H1 (cell line): ENCODE data around the gene TMEM272. TPM values are rescaled to one million over a fixed set of nuclear protein-coding genes. Genes with fewer than 3 reads are reported as not detected.

Source experiments
- ATF2 ChIP-seq: IDR thresholded peaks from 2 replicates; pipeline ENCODE4 v1.6.1; 2012; ENCODE audit warnings: low read length, inconsistent platforms
- POLR2AphosphoS5 ChIP-seq: IDR thresholded peaks from 2 replicates; pipeline ENCODE4 v1.6.1; 2011; ENCODE audit warnings: low read depth, low read length
- TAF1 ChIP-seq: IDR thresholded peaks from 2 replicates; pipeline ENCODE4 v1.6.1; 2011; ENCODE audit warnings: mild to moderate bottlenecking, low read depth, low read length
- polyA plus RNA-seq, 7 experiments: library from polyadenylated mRNA; depleted of rRNA in 3 of 7; stranded (reverse) in 5 of 7; unstranded in 2 of 7; fragments of >200 nt in 5 of 7; fragments of 200-250 nt in 2 of 7; gene quantifications; 1 replicate in 5 of 7; 2 replicates in 1 of 7; 4 replicates in 1 of 7; pipeline versions ENCODE4 v1.2.1 to v1.2.3, GENCODE V29; 2011 to 2013; ENCODE audit warnings: missing spikeins in 2 of 7, mixed read lengths in 2 of 7
- total RNA-seq: library from RNA; stranded (reverse); fragmentation: NEBNext Ultra II Directional; extraction: Animal tissue kit (Norgen Biotek cat#: 25700); gene quantifications from 2 replicates; pipeline ENCODE4 v1.2.1, GENCODE V29; 2021
- TF ChIP-seq, protein P1 (sequence below): IDR thresholded peaks from 2 replicates; pipeline ENCODE4 v1.6.1; 2012; ENCODE audit warnings: inconsistent platforms

TMEM272 gene
- total and polyA plus RNA-seq, 2 of the 8 experiments (the other 6 are each of a cell fraction or from before 2014, with no cell fraction given), result 0.05 TPM; not detected in 1

GRCh38 chr13:51879133-51879532 lies 34.2 kb upstream of the TMEM272 start (continued):
- TF ChIP-seq, protein P1, sequence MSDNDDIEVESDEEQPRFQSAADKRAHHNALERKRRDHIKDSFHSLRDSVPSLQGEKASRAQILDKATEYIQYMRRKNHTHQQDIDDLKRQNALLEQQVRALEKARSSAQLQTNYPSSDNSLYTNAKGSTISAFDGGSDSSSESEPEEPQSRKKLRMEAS, result no peak
- TF ChIP-seq TAF1 (no peak), POLR2AphosphoS5 (no peak), ATF2 (no peak)
